Keratinocyte (primary cell): Measurements from ENCODE around the gene GLS. TPM values are rescaled to one million over a fixed set of nuclear protein-coding genes. Genes with fewer than 3 reads are reported as not detected.

Source experiments
- DNase-seq: peaks from one replicate; pipeline ENCODE4 v3.0.0-alpha.2; 2011; ENCODE audit warnings: low read depth, missing footprints, low spot score
- FAIRE-seq: peaks from 2 replicates; lab custom pipeline; 2011; peaks lifted over from hg19 to GRCh38; lab: Jason Lieb, UNC
- H2AFZ ChIP-seq: 2 replicates; pipeline ENCODE4 v1.6.0; 2012; ENCODE audit warnings: low read length, control low read depth, inconsistent platforms; ENCODE audit not compliant: control insufficient read depth
- H3K27ac ChIP-seq: 2 replicates; pipeline ENCODE4 v1.5.1; 2011; ENCODE audit warnings: low read length; ENCODE audit not compliant: control insufficient read depth, insufficient read depth
- H3K27me3 ChIP-seq: 3 replicates; pipeline ENCODE4 v1.6.0; 2011; ENCODE audit warnings: low read length; ENCODE audit not compliant: control insufficient read depth, insufficient read depth; ENCODE audit errors: extremely low read depth
- H3K36me3 ChIP-seq, 2 experiments: 2 replicates in 1 of 2; 3 replicates in 1 of 2; pipeline ENCODE4 v1.5.1; 2011; ENCODE audit warnings: low read length in 2 of 2, mild to moderate bottlenecking in 1 of 2; ENCODE audit not compliant: control insufficient read depth in 2 of 2, insufficient read depth in 2 of 2; ENCODE audit errors: extremely low read depth in 1 of 2
- H3K4me1 ChIP-seq: 3 replicates; pipeline ENCODE4 v1.5.1; 2011; ENCODE audit warnings: low read length; ENCODE audit not compliant: control insufficient read depth, insufficient read depth; ENCODE audit errors: extremely low read depth
- H3K4me2 ChIP-seq: 3 replicates; pipeline ENCODE4 v1.6.0; 2011; ENCODE audit warnings: low read depth, low read length; ENCODE audit not compliant: control insufficient read depth, insufficient read depth; ENCODE audit errors: extremely low read depth
- H3K4me3 ChIP-seq, 3 experiments: fragments of 200-600 bp in 1 of 3; sonication (generic) in 1 of 3; 2 replicates in 2 of 3; 3 replicates in 1 of 3; pipeline ENCODE4 v1.5.1; 2011 to 2016; ENCODE audit warnings: low read length in 3 of 3, mild to moderate bottlenecking in 3 of 3, control low read depth in 2 of 3, inconsistent platforms in 1 of 3, low read depth in 1 of 3, mixed read lengths in 1 of 3, mixed run types in 1 of 3, moderate library complexity in 1 of 3; ENCODE audit not compliant: control insufficient read depth in 2 of 3, insufficient read depth in 2 of 3; ENCODE audit errors: extremely low read depth in 1 of 3
- H3K79me2 ChIP-seq: 2 replicates; pipeline ENCODE4 v1.6.0; 2012; ENCODE audit warnings: low read length; ENCODE audit not compliant: control insufficient read depth, insufficient read depth
- H3K9ac ChIP-seq: 3 replicates; pipeline ENCODE4 v1.6.0; 2011; ENCODE audit warnings: low read length; ENCODE audit not compliant: control insufficient read depth, insufficient read depth; ENCODE audit errors: extremely low read depth
- H3K9me1 ChIP-seq: 3 replicates; pipeline ENCODE4 v1.6.0; 2011; ENCODE audit warnings: low read length; ENCODE audit not compliant: control insufficient read depth, insufficient read depth; ENCODE audit errors: extremely low read depth
- H3K9me3 ChIP-seq: 2 replicates; pipeline ENCODE4 v1.5.1; 2012; ENCODE audit warnings: low read depth, low read length; ENCODE audit not compliant: control insufficient read depth
- H4K20me1 ChIP-seq: 3 replicates; pipeline ENCODE4 v1.6.0; 2011; ENCODE audit warnings: low read length; ENCODE audit not compliant: control insufficient read depth, insufficient read depth; ENCODE audit errors: extremely low read depth
- CTCF ChIP-seq, 3 experiments: IDR thresholded peaks in 1 of 3; conservative IDR thresholded peaks in 1 of 3; optimal IDR thresholded peaks in 1 of 3; 2 replicates in 2 of 3; 3 replicates in 1 of 3; pipeline versions ENCODE3 to v1.5.1; 2011; ENCODE audit warnings: low read length in 3 of 3, mild to moderate bottlenecking in 3 of 3, moderate library complexity in 2 of 3, control low read depth in 1 of 3, inconsistent platforms in 1 of 3; ENCODE audit not compliant: insufficient read depth in 2 of 3; ENCODE audit errors: extremely low read depth in 1 of 3
- EZH2 ChIP-seq: IDR thresholded peaks from one replicate; pipeline ENCODE4 v1.6.1; 2012; ENCODE audit warnings: inconsistent platforms, mild to moderate bottlenecking, low read length, moderate library complexity
- dilution Hi-C: fragments of 300-500 bp; cut with MboI; formaldehyde crosslinking; loops from one replicate; pipeline ENCODE4 v1.7.0; 2020; ENCODE audit warnings: low sequenced_read_pairs; ENCODE audit not compliant: extremely low pct_ligation_motif_present
- polyA plus RNA-seq, 5 experiments: library from polyadenylated mRNA; depleted of rRNA in 3 of 5; stranded (reverse) in 3 of 5; stranded (forward) in 1 of 5; unstranded in 1 of 5; fragments of >200 nt; gene quantifications; 1 replicate in 1 of 5; 2 replicates in 3 of 5; 3 replicates in 1 of 5; pipeline versions ENCODE4 v1.2.1 to v1.2.3, GENCODE V29; 2011 to 2012; ENCODE audit warnings: missing spikeins in 2 of 5, low read depth in 1 of 5, low replicate concordance in 1 of 5

Gene GLS
- polyA plus RNA-seq, 1 donor (not counting 4 experiments of a cell fraction or from before 2014, with no cell fraction given) = 130 TPM

DNA sequence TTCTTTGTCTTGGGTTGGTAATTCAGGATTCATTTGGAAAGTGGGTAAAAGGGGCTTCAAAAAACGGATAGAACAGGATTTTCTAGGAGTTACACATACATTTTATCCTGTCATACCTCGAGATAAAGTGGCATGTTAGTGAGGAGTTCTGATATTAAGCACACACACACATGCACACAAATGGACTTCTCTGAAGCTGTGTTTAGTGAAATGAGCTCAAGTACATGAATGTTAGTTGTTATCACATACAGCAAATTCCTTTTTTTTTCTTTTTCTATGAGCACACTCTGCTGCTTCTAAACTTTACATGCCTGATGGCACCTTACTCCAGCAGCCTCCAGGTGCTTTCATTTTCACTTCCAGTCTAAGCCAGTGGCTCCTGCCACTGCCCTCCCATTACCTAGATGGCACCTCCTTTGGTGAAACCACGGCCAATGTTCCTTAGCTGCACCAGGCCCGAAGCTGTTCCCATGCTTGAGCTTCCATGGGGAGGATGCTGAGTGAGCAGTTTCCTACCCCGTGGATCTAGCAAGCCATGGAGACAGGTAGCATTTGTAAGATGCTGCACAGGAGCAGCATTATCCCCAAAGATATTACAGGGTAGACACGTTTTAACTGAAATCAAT lies 83.7 kb downstream of the GLS start:
- H3K9me3 ChIP-seq = no peaks in the 10 kb centered on the region
- TF ChIP-seq CTCF (optimal IDR thresholded peaks at IDR 0.05 in 1 of 3, IDR thresholded peaks at IDR 0.05 in 1 of 3, conservative IDR thresholded peaks at IDR 0.05 in 1 of 3; ENCODE audit: extremely low read depth in 1 of 3, insufficient read depth in 2 of 3, low read length in 3 of 3) = no peak
- TF ChIP-seq EZH2 = no peak
- H2AFZ ChIP-seq = no peak overlapping the region
- no peak overlapping the region for H3K9ac ChIP-seq
- no peaks in the 10 kb centered on the region for H3K79me2 ChIP-seq
- no peak overlapping the region for H3K4me2 ChIP-seq
- H3K9me1 ChIP-seq = no peaks in the 10 kb centered on the region
- H3K4me1 ChIP-seq = no peaks in the 10 kb centered on the region
- no peaks in the 10 kb centered on the region for H4K20me1 ChIP-seq
- H3K27me3 ChIP-seq = no peaks in the 10 kb centered on the region
- DNase-seq (no peak), FAIRE-seq (no peak)
- H3K36me3 ChIP-seq = peaks cover 6 to 12% of the 10 kb centered on the region in 2 experiments
- dilution Hi-C loops = no loop called here
- no peak overlapping the region for H3K4me3 ChIP-seq
- H3K27ac ChIP-seq = no peak overlapping the region

DNA sequence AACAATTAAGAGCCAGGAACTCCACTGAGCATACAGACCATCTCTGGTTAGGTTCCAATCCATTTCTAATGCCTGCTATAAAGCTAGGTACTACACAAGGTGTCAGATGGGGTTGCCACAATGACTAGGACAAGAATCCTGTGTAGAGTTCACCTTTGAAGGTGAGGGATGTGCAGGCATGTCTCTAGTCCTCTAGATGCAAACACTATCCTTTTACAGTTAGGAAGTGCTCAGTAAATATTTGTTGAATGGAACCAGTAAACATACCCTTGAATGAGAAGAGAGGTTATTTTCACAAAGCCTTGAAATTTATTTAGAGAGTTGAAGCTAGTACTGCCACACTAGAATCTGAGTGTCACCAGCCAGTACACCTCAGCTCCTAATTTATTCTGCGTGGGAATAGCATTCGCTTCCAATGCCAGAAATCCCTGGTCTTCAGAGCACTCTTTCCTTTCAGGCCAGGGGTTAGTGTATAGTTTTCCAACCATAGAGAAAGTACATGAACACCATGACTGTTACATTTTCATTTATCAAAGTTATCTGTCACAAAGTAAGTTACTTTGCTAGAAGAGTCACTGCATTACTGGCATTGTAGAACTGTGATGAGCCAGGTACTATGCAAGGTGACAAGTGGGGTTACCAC lies 85.1 kb downstream of the GLS start:
- no peak overlapping the region for H3K4me2 ChIP-seq
- no peaks in the 10 kb centered on the region for H3K9me3 ChIP-seq
- no peaks in the 10 kb centered on the region for H3K9me1 ChIP-seq
- H3K79me2 ChIP-seq = no peaks in the 10 kb centered on the region
- no peaks in the 10 kb centered on the region for H4K20me1 ChIP-seq
- no peak for FAIRE-seq
- no peaks in the 10 kb centered on the region for H3K27me3 ChIP-seq
- H2AFZ ChIP-seq = no peak overlapping the region
- no peak overlapping the region for H3K4me3 ChIP-seq
- no peak for DNase-seq
- peaks cover 13 to 19% of the 10 kb centered on the region in 2 experiments for H3K36me3 ChIP-seq
- TF ChIP-seq EZH2 = no peak
- no peak for TF ChIP-seq CTCF (optimal IDR thresholded peaks at IDR 0.05 in 1 of 3, IDR thresholded peaks at IDR 0.05 in 1 of 3, conservative IDR thresholded peaks at IDR 0.05 in 1 of 3; ENCODE audit: extremely low read depth in 1 of 3, insufficient read depth in 2 of 3, low read length in 3 of 3)
- no peak overlapping the region for H3K9ac ChIP-seq
- H3K27ac ChIP-seq = no peak overlapping the region
- dilution Hi-C loops = no loop called here
- no peaks in the 10 kb centered on the region for H3K4me1 ChIP-seq
